Neuron (in vitro differentiated cells): ENCODE data around the gene ITGA2.

ENCODE experiments used
- H2AFZ ChIP-seq: one replicate; pipeline ENCODE4 v1.6.1; 2013; ENCODE audit warnings: low read depth, mild to moderate bottlenecking, inconsistent platforms, low read length, moderate library complexity
- H3K27me3 ChIP-seq: one replicate; pipeline ENCODE4 v1.6.1; 2013; ENCODE audit warnings: low read length; ENCODE audit not compliant: insufficient read depth
- H3K36me3 ChIP-seq: one replicate; pipeline ENCODE4 v1.6.1; 2013; ENCODE audit warnings: low read length; ENCODE audit not compliant: insufficient read depth
- H3K4me1 ChIP-seq: one replicate; pipeline ENCODE4 v1.6.1; 2013; ENCODE audit warnings: low read length; ENCODE audit not compliant: insufficient read depth
- H3K4me3 ChIP-seq: 2 replicates; pipeline ENCODE4 v1.5.1; 2013; ENCODE audit warnings: mild to moderate bottlenecking, low read length, moderate library complexity
- H3K9me3 ChIP-seq: one replicate; pipeline ENCODE4 v1.6.1; 2013; ENCODE audit warnings: low read length

The ITGA2 gene

GRCh38 chr5:53011233-53011632, 22.1 kb downstream of the ITGA2 start:
- Histone ChIP-seq H2AFZ (no peak overlapping the region), H3K4me1 (peaks cover 5% of the 10 kb centered on the region), H3K27me3 (no peaks in the 10 kb centered on the region), H3K4me3 (no peak overlapping the region), H3K36me3 (no peaks in the 10 kb centered on the region), H3K9me3 (no peaks in the 10 kb centered on the region)

- Histone ChIP-seq H2AFZ (no peak overlapping the region), H3K4me3 (no peak overlapping the region), H3K36me3 (no peaks in the 10 kb centered on the region), H3K27me3 (no peaks in the 10 kb centered on the region), H3K4me1 (no peaks in the 10 kb centered on the region), H3K9me3 (no peaks in the 10 kb centered on the region)
Measured at GRCh38 chr5:53013857-53014256, 24.7 kb downstream of the ITGA2 start.

GRCh38 chr5:53017383-53017782, 28.2 kb downstream of the ITGA2 start:
- no peak overlapping the region for H2AFZ ChIP-seq
- H3K4me1 ChIP-seq = no peaks in the 10 kb centered on the region
- H3K4me3 ChIP-seq = no peak overlapping the region
- H3K9me3 ChIP-seq = no peaks in the 10 kb centered on the region
- no peaks in the 10 kb centered on the region for H3K27me3 ChIP-seq
- H3K36me3 ChIP-seq = no peaks in the 10 kb centered on the region

DNA sequence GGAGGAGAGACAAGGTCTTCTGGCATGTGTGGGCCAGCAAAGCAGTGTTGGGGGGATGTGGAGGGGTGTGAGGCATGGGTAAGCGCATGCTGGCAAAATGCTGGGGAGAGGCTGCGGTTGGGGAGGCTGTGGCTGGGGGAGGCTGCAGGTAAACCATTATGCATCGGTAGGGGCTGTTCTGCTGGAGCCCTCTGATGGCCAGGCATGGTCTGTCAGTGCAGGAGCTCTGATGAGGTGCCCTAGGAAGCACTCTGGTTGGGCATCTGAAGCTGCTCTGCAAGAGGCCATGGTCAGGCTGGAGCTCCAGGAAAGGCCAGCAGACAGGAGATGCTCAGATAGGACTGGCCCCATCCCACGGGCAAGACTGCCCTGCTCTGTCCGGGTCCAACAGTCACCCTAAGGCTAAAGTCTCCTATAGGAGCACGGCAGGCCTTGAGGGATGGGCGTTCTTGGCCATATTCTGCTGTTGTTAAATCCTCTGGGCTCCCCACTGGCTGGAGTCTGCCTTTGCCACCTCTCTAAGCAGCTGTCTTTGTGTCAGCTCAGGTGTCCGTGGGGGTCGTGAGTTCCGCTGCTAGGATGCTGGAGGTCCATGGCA, 28.7 kb downstream of the ITGA2 start:
- Histone ChIP-seq H2AFZ (no peak overlapping the region), H3K27me3 (no peaks in the 10 kb centered on the region), H3K4me1 (peaks cover 1% of the 10 kb centered on the region), H3K36me3 (no peaks in the 10 kb centered on the region), H3K4me3 (no peak overlapping the region), H3K9me3 (no peaks in the 10 kb centered on the region)

DNA sequence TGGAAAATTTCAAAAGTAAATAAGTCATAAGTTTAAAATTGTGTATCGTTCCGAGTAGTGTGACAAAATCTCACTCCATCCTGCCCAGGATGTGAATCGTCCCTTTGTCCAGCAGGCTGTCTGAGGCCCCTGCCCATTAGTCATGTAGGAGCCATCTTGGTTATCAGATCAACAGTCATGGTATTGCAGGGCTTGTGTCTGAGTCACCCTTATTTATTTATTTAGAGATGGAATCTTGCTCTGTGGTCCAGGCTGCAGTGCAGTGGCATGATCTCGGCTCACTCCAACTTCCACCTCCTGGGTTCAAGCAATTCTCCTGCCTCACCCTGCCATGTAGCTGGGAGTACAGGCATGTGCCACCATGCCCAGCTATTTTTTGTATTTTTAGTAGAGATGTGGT, 30.2 kb downstream of the ITGA2 start:
- Histone ChIP-seq H3K9me3 (no peaks in the 10 kb centered on the region), H3K4me3 (no peak overlapping the region), H3K4me1 (peaks cover 7% of the 10 kb centered on the region), H3K36me3 (no peaks in the 10 kb centered on the region), H3K27me3 (no peaks in the 10 kb centered on the region), H2AFZ (no peak overlapping the region)

DNA sequence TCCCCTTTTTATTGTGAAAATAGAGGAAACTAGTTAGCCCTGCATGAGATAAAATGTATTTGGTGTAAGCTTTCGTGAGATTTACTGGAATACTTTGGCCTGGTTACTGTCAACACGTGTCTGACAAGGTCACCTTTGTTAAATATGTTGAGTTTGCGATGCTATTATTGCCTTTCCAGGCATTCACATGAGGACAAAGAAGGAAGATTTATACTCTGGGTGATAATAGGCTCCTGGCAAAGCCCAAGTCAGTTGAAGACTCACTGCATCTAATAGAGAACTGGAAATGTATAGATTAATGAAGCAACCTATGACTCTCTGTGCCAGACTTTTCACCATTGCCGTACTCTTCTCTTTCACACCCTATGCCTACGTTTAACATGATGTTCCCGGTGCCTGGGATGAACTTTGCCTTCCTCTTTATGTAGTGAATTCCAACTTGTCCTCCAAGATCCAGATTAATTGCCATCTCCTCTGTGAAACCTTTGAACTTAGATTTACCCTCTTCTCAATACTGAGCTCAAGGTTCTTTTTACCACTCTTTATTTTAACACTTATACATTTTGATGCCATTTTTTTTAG, 33.9 kb downstream of the ITGA2 start:
- Histone ChIP-seq H2AFZ (no peak overlapping the region), H3K4me3 (no peak overlapping the region), H3K4me1 (peaks cover 16% of the 10 kb centered on the region), H3K9me3 (no peaks in the 10 kb centered on the region), H3K27me3 (no peaks in the 10 kb centered on the region), H3K36me3 (no peaks in the 10 kb centered on the region)

GRCh38 chr5:53023969-53024368, 34.8 kb downstream of the ITGA2 start:
- Histone ChIP-seq H3K4me1 (peaks cover 17% of the 10 kb centered on the region), H3K27me3 (no peaks in the 10 kb centered on the region), H3K9me3 (no peaks in the 10 kb centered on the region), H3K4me3 (no peak overlapping the region), H2AFZ (no peak overlapping the region), H3K36me3 (no peaks in the 10 kb centered on the region)

DNA sequence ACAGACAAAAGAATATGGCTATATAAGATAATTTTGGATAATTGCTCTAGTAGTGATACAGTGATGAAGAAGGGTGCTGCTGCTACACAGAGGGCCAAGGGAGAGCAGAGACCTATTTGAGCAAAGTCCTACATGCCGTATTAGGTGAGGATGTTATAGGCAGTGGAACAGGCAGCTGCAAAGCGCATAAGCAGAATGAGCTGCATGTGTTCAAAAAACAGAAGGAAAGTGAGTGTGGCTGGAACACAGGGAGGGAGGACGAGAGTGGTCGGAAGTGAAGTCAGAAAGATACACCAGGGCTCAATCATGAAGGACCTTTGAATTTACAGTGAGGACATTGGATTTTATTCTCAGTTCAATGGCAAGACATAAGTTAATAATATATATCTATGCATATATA, 35.4 kb downstream of the ITGA2 start:
- no peak overlapping the region for H2AFZ ChIP-seq
- H3K27me3 ChIP-seq = no peaks in the 10 kb centered on the region
- H3K9me3 ChIP-seq = no peaks in the 10 kb centered on the region
- H3K4me3 ChIP-seq = no peak overlapping the region
- H3K36me3 ChIP-seq = no peaks in the 10 kb centered on the region
- H3K4me1 ChIP-seq = peaks cover 17% of the 10 kb centered on the region

GRCh38 chr5:53025487-53025886, 36.3 kb downstream of the ITGA2 start:
- Histone ChIP-seq H3K27me3 (no peaks in the 10 kb centered on the region), H3K9me3 (no peaks in the 10 kb centered on the region), H3K4me1 (peaks cover 17% of the 10 kb centered on the region), H3K36me3 (no peaks in the 10 kb centered on the region), H3K4me3 (no peak overlapping the region), H2AFZ (no peak overlapping the region)

DNA sequence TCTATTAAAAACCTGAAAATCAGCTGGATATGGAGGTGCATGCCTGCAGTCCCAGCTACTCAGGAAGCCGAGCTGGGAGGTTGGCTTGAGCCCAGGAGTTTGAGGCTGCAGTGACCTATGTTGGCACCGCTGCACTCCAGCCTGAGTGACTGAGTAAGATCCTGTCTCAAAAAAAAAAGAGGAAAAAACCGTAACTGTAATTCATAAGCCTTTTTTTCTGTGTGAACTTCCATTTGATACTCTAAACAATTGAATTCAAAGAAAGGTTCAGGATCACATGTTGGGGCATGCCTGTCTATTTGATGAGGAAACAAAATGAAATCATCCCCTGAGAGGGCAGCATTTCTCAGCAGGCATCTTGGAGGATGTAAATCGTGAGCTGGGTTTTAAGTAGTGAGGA, 38.8 kb downstream of the ITGA2 start:
- Histone ChIP-seq H3K36me3 (no peaks in the 10 kb centered on the region), H2AFZ (no peak overlapping the region), H3K9me3 (no peaks in the 10 kb centered on the region), H3K4me3 (no peak overlapping the region), H3K4me1 (peaks cover 15% of the 10 kb centered on the region), H3K27me3 (no peaks in the 10 kb centered on the region)

GRCh38 chr5:53029608-53030007, 40.5 kb downstream of the ITGA2 start:
- Histone ChIP-seq H3K9me3 (no peaks in the 10 kb centered on the region), H3K4me1 (peaks cover 9% of the 10 kb centered on the region), H3K27me3 (no peaks in the 10 kb centered on the region), H3K36me3 (no peaks in the 10 kb centered on the region), H2AFZ (no peak overlapping the region), H3K4me3 (no peak overlapping the region)

GRCh38 chr5:53030893-53031292, 41.7 kb downstream of the ITGA2 start:
- Histone ChIP-seq H3K4me3 (no peak overlapping the region), H3K36me3 (no peaks in the 10 kb centered on the region), H3K27me3 (no peaks in the 10 kb centered on the region), H3K4me1 (peaks cover 9% of the 10 kb centered on the region), H3K9me3 (no peaks in the 10 kb centered on the region), H2AFZ (no peak overlapping the region)

DNA sequence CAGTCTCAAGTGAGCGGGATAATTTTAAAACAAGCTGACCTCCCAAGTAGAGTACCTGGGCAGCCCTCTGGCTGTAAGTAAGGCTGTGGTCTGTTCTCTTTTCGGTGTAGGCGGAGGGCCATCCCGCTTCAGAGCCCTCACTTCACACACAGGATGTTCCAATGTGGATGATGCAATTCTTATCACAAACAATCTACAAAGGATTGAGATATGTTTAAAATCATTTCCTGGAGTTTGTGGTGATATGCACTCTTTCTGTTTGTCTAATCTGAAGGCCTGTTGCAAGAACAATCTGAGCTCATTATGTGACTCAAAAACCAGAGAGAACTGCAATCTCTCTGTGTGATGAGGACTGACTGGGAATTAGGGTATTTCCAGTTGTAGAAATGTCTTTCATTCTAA, 42.5 kb downstream of the ITGA2 start:
- no peaks in the 10 kb centered on the region for H3K27me3 ChIP-seq
- no peaks in the 10 kb centered on the region for H3K36me3 ChIP-seq
- no peaks in the 10 kb centered on the region for H3K9me3 ChIP-seq
- peaks cover 9% of the 10 kb centered on the region for H3K4me1 ChIP-seq
- H3K4me3 ChIP-seq = no peak overlapping the region
- H2AFZ ChIP-seq = no peak overlapping the region

DNA sequence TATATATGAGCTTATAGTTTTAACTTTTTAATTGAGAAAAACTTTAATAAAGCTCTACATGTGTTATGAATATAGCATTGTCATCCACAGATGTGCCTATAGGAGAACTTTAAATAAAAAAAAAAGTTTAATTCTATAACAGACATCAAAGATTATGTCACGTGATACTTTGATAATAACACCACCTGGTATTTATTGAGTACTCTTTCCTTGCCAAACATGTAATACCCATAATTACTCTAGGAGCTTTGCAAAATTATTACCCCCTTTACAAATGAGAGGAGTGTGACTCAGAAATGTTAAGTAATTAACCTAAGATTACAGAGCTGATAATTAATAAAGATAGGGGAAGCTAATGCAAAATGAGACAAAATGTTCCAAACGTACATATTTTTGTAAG, 43.0 kb downstream of the ITGA2 start:
- no peaks in the 10 kb centered on the region for H3K9me3 ChIP-seq
- no peak overlapping the region for H2AFZ ChIP-seq
- peaks cover 10% of the 10 kb centered on the region for H3K4me1 ChIP-seq
- H3K4me3 ChIP-seq = no peak overlapping the region
- H3K27me3 ChIP-seq = no peaks in the 10 kb centered on the region
- no peaks in the 10 kb centered on the region for H3K36me3 ChIP-seq
